Endothelial cell of hepatic sinusoid (primary cell): ENCODE measurements around the gene SEMA3E.

Source experiments
- in situ Hi-C: cut with HindIII; loops from 2 replicates; pipeline ENCODE4 v1.10.0; 2017; ENCODE audit warnings: low sequenced_read_pairs

SEMA3E gene

DNA sequence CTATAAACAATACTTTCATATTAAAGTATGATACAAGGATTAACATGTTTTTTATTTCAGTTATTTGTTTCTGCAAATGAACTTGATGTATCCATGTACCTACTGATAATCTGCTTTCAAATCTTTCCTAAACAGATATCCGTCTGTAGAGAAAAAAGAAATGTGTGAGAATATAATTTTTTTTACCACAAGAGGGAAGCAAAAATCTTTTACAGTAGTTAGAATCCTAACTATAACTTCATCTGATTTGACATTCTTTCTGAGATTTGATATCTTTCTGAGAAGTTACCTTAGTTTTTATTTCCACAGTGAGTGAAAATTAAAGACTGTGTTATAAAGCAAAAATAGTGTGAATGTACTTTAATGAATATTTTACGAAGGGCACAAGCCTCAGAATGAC, 282.3 kb downstream of the SEMA3E start:
- in situ Hi-C loops = no loop called here

DNA sequence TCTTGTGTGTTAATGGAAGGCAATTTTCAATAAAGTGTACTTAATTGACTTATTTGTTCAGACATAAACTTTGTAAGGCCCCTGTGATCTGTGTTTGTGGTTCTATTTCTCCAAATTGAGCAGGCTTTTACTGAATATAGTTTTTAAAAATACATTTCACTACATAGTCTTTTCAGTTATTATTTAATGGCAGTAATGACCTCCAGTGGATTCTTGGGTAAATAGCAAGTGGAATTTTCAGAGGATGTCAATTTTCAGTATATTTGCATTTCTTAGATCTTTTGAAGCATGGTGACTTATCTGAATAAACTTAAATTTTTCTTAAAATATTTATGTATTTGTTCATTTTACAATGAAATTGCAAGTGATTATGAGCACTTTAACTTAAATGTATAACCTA, 283.2 kb downstream of the SEMA3E start:
- in situ Hi-C loops = no loop called here

- in situ Hi-C loops = no loop called here
These were observed 285.9 kb downstream of the SEMA3E start for GRCh38 chr7:83362871-83363550.

DNA sequence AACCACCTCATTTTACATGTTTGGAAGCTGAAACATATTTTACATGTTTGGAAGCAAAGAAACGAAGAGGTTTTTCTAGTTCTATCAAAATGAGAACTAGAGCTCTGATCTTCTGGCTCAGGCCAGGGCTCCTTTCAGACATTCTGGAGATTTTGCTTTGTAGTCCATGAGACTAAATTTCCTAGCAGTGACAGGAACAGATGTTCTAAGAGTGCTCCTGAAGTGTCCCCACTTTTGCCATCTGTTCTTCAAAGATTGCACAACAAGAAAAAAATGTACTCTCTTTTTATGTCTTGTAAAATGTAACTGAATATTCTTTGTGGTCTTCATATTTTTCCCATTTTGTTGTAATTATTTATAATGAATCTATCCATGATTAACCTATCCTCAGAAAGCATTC, 289.8 kb downstream of the SEMA3E start:
- in situ Hi-C loops = no loop called here

GRCh38 chr7:83355143-83355542, 293.8 kb downstream of the SEMA3E start:
- in situ Hi-C loops = no loop called here

DNA sequence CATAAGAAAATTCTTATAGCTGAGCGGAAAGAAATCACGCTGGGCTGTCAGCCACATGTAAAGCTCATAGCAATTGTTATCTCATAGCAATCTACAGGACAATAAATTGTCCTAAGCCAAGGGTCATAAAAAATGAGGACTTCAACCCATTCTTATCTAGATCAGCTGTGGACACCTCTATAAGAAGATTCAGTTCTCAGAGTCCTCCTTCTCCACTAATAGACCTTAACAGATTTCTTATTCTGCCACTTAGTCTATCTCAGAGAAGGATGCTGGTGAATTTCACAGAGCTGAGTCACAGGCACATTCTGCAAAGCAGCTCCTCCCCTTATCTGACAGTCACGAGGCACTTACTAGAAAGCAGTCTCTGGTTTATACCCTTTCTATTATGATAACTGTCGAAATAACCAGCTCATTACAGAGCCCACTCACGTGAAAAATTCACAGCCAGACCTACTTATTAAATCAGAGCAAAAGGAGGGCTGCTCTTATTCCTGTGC, 300.9 kb downstream of the SEMA3E start:
- in situ Hi-C loops = no loop called here

DNA sequence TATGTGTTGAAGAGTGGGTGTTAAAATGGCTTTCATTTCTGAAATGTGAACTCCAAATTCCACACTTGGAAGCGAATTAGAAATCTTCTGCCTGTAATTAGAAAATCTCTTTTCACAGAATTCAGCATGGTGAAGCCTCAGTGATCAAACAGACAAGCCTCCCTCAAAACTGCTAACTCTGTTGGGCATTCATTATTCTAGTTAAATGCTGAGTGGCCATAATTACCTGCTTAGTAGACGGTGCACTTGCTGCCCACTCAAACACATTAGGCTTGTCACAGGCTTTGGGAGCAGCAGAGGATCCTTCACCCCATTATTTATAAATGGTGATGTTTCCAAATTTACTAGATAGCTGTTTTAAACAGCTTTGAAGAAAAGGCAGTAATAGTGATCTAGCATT, 309.0 kb downstream of the SEMA3E start:
- in situ Hi-C loops = no loop called here

- in situ Hi-C loops = no loop called here
These were observed 310.5 kb downstream of the SEMA3E start for GRCh38 chr7:83338277-83338950.

- in situ Hi-C loops = no loop called here
These were observed 311.9 kb downstream of the SEMA3E start for GRCh38 chr7:83337050-83337449.

DNA sequence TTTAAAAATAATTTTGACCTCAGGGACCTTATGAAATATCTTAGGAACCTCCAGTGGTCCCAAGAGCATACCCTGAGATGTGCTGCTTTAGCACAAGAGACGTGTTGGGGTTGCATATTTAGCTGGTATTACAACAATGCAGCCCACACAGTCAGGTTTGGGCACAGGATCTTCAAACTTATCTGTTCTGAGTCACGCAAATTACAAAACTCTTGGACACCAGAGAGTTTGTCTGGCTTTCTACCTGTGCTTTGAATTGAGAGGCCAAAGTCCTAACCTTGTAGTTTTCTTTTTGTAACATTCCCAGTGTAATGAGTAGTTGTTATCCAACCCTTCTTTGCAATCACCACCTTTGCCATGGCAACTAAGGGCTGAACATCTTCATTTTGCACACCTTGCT, 322.7 kb downstream of the SEMA3E start:
- in situ Hi-C loops = no loop called here

DNA sequence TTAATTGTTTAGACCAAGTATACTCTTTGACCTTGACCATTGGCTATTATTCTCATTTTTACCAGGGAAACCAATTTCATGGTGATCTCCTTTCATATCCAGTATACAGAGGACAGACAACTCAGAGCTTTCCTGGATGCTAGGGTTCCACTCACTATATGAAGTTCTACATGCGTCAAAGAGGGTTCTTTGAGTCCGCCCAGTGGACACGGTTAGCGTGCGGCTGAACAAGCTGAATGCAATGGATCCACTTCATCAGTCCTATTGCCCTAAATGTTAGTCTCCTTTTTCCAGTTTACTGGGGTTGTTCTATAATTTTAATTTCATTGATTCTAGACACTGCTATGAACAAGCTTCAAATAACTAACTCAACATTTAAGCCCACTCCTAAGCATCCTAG, 323.9 kb downstream of the SEMA3E start:
- in situ Hi-C loops = no loop called here

- in situ Hi-C loops = no loop called here
These were observed 324.3 kb downstream of the SEMA3E start for GRCh38 chr7:83324596-83324995.

DNA sequence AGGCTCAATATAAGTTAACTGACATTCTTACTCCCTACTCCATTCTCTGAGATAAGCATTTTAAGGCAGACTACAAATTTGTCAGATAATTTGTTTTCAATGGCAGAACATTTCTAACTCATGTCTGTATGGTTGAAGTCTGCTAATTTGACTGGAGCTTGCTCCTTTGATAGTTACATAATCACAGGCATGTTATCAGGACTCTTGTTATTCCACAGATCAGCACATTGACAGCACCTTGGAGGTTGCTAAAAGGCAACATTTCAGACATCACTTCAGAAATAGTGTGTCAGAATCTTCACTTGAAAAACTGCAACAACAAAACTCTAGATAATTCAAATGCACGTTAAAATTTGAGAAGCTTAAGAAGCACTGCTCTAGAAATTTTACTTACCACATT, 327.9 kb downstream of the SEMA3E start:
- in situ Hi-C loops = no loop called here

DNA sequence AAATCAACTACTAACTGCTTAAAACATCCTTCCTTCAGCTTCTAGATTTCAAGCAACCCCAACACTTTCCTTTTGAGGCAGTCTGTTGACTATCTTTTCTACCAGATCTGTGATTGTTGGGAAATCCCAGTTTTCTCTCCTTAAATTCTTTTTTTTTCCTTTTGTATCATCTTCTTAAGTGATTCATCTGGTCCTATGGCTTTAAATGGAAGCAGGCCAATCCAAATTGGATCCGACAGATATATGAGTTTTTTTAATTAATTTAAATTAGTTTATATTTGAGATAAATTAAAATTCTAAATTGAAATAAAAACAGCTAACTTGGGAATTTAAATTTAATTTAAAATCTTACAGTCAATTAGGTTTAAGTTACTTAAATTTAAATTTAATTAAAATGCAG, 335.0 kb downstream of the SEMA3E start:
- in situ Hi-C loops = no loop called here
